ENCODE results near the gene KIRREL3. TPM values are rescaled to one million over a fixed set of nuclear protein-coding genes. Genes with fewer than 3 reads are reported as not detected.

KIRREL3 gene
- total and polyA plus RNA-seq, 9 of the 15 experiments (the other 6 are each of a cell fraction or from before 2014, with no cell fraction given), result 0.04 to 0.10 TPM; not detected in 7

GRCh38 chr11:126719740-126720139 is 280.8 kb downstream of the KIRREL3 start:
- FAIRE-seq (no peak), DNase-seq (ENCODE audit: extremely low read depth in 1 of 4, low spot score in 3 of 4) (no peak), ATAC-seq (no peak)
- Histone ChIP-seq H3K9ac (ENCODE audit: insufficient read depth in 1 of 2, low read depth in 2 of 2, low read length in 2 of 2) (no peak overlapping the region), H4K20me1 (replicated peaks; ENCODE audit: control insufficient read depth, insufficient read depth, low read length) (no peaks in the 10 kb centered on the region; the same call in 1 of the 2 replicates), H3K79me2 (ENCODE audit: control insufficient read depth, insufficient read depth, low read length) (no peaks in the 10 kb centered on the region), H3K36me3 (ENCODE audit: control insufficient read depth, insufficient read depth, low read length) (no peaks in the 10 kb centered on the region), H3K4me3 (no peak overlapping the region), H3K4me2 (ENCODE audit: insufficient read depth, low read length) (no peak overlapping the region), H3K9me1 (ENCODE audit: control insufficient read depth, insufficient read depth, low read length) (no peaks in the 10 kb centered on the region), H2AFZ (ENCODE audit: low read depth, low read length) (no peak overlapping the region), H3K4me1 (replicated peaks in 1 of 2; ENCODE audit: control insufficient read depth in 2 of 2, insufficient read depth in 2 of 2, low read length in 2 of 2) (no peaks in the 10 kb centered on the region), H3K9me3 (replicated peaks; ENCODE audit: control insufficient read depth, insufficient read depth, low read depth, low read length) (no peaks in the 10 kb centered on the region), H3K27ac (ENCODE audit: extremely low read depth, low read depth, low read length) (no peak overlapping the region), H3K27me3 (ENCODE audit: control insufficient read depth in 2 of 2, insufficient read depth in 2 of 2, low read length in 2 of 2) (no peaks in the 10 kb centered on the region; a peak in 2 of 5 replicates)
- WGBS (ENCODE audit: insufficient coverage, low coverage, missing lambda C conversion rate), result 0% methylated on average over 3 of the region's 3 CpGs
- peak; percentile 29; the same call in 1 of the 2 replicates for TF ChIP-seq ZNF316 (IDR thresholded peaks at IDR 0.05)
- TF ChIP-seq, protein P1, sequence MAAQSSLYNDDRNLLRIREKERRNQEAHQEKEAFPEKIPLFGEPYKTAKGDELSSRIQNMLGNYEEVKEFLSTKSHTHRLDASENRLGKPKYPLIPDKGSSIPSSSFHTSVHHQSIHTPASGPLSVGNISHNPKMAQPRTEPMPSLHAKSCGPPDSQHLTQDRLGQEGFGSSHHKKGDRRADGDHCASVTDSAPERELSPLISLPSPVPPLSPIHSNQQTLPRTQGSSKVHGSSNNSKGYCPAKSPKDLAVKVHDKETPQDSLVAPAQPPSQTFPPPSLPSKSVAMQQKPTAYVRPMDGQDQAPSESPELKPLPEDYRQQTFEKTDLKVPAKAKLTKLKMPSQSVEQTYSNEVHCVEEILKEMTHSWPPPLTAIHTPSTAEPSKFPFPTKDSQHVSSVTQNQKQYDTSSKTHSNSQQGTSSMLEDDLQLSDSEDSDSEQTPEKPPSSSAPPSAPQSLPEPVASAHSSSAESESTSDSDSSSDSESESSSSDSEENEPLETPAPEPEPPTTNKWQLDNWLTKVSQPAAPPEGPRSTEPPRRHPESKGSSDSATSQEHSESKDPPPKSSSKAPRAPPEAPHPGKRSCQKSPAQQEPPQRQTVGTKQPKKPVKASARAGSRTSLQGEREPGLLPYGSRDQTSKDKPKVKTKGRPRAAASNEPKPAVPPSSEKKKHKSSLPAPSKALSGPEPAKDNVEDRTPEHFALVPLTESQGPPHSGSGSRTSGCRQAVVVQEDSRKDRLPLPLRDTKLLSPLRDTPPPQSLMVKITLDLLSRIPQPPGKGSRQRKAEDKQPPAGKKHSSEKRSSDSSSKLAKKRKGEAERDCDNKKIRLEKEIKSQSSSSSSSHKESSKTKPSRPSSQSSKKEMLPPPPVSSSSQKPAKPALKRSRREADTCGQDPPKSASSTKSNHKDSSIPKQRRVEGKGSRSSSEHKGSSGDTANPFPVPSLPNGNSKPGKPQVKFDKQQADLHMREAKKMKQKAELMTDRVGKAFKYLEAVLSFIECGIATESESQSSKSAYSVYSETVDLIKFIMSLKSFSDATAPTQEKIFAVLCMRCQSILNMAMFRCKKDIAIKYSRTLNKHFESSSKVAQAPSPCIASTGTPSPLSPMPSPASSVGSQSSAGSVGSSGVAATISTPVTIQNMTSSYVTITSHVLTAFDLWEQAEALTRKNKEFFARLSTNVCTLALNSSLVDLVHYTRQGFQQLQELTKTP (IDR thresholded peaks at IDR 0.05; ENCODE audit: low read depth in 1 of 2, partially characterized antibody in 2 of 2), result no peak
- TF ChIP-seq, protein P2, sequence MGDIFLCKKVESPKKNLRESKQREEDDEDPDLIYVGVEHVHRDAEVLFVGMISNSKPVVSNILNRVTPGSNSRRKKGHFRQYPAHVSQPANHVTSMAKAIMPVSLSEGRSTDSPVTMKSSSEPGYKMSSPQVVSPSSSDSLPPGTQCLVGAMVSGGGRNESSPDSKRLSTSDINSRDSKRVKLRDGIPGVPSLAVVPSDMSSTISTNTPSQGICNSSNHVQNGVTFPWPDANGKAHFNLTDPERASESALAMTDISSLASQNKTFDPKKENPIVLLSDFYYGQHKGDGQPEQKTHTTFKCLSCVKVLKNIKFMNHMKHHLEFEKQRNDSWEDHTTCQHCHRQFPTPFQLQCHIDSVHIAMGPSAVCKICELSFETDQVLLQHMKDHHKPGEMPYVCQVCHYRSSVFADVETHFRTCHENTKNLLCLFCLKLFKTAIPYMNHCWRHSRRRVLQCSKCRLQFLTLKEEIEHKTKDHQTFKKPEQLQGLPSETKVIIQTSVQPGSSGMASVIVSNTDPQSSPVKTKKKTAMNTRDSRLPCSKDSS (IDR thresholded peaks at IDR 0.05; ENCODE audit: low read depth, partially characterized antibody), result no peak
- TF ChIP-seq SMAD1 (IDR thresholded peaks at IDR 0.05; ENCODE audit: low read depth, low read length, partially characterized antibody), result no peak
- intact Hi-C loops (cut with micrococcal nuclease), result loop anchor here (5.0 kb wide), 2 partner anchors 248 to 412 kb away; no protein-coding TSS in a partner anchor
- in situ Hi-C loops (cut with MboI), result loop anchor here (25.0 kb wide), 1 partner anchor 268 kb away; no protein-coding TSS in a partner anchor
- ChIA-PET CTCF (ENCODE audit: low intra/inter-chr PET ratio) (no interaction called here), POLR2A (no interaction called here)
- no TSS peak for BruUV-seq (replicated peaks)

Measured in K562 (cell line).